Gastroesophageal sphincter (tissue), 3 donors: ENCODE measurements around the gene LSMEM2.

ENCODE experiments used
- POLR2A ChIP-seq, 2 donors: fragments of 450-650 bp; IDR thresholded peaks; one replicate each; pipeline ENCODE4 v1.6.1; 2017; ENCODE audit warnings: antibody characterized with exemption in 2 of 2, mild to moderate bottlenecking in 2 of 2, moderate library complexity in 1 of 2
- POLR2AphosphoS5 ChIP-seq: sonication (generic); formaldehyde crosslinking; IDR thresholded peaks from one replicate; pipeline ENCODE4 v1.6.1; 2017; ENCODE audit warnings: antibody characterized with exemption
- TF ChIP-seq, protein P1 (sequence below), 4 experiments: fragments of 200-600 bp in 2 of 4; fragments of 450-650 bp in 2 of 4; sonication (generic) in 1 of 4; IDR thresholded peaks; one replicate each; pipeline ENCODE4 v1.5.1; 2017 to 2019; ENCODE audit warnings: antibody characterized with exemption in 4 of 4, mild to moderate bottlenecking in 2 of 4, moderate library complexity in 2 of 4

DNA sequence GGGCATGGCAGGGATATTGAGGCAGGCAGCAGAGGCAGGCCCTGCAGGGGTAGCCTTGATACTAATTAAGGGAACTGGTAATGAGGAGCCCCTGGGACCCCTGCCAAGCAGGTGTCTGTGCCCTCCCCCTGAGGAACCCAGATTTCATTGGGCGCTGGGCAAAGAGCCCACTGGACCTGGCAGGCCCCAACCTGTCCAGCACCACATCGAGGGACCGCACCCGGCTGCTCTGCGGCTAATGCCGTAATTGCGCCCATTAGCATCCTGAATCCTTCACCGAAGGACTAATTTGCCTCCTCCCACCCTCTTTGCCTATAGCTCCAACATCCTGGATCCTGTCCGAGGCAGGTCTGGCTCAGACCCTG is 23.7 kb upstream of the LSMEM2 start:
- TF ChIP-seq, protein P1, sequence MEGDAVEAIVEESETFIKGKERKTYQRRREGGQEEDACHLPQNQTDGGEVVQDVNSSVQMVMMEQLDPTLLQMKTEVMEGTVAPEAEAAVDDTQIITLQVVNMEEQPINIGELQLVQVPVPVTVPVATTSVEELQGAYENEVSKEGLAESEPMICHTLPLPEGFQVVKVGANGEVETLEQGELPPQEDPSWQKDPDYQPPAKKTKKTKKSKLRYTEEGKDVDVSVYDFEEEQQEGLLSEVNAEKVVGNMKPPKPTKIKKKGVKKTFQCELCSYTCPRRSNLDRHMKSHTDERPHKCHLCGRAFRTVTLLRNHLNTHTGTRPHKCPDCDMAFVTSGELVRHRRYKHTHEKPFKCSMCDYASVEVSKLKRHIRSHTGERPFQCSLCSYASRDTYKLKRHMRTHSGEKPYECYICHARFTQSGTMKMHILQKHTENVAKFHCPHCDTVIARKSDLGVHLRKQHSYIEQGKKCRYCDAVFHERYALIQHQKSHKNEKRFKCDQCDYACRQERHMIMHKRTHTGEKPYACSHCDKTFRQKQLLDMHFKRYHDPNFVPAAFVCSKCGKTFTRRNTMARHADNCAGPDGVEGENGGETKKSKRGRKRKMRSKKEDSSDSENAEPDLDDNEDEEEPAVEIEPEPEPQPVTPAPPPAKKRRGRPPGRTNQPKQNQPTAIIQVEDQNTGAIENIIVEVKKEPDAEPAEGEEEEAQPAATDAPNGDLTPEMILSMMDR (IDR thresholded peaks at IDR 0.05), result no peak
- TF ChIP-seq POLR2A (IDR thresholded peaks at IDR 0.05) (no peak), POLR2AphosphoS5 (no peak)
